ENCODE measurements around the gene ABHD12B. TPM values are rescaled to one million over a fixed set of nuclear protein-coding genes. Genes with fewer than 3 reads are reported as not detected.

ABHD12B gene
- total and polyA plus RNA-seq, 2 experiments from 2014 or later, result 9.0 to 52.8 TPM

- Histone ChIP-seq H3F3A (replicated peaks; ENCODE audit: low read depth) (no peaks in the 10 kb centered on the region), H3K4me1 (ENCODE audit: insufficient read depth) (peaks cover 29% of the 10 kb centered on the region), H4K20me1 (replicated peaks; ENCODE audit: insufficient read depth) (no peaks in the 10 kb centered on the region), H3K9me2 (ENCODE audit: insufficient read depth) (no peaks in the 10 kb centered on the region), H3K4me3 (no peak overlapping the region), H3K36me3 (ENCODE audit: insufficient read depth) (no peaks in the 10 kb centered on the region), H3K79me2 (replicated peaks; ENCODE audit: insufficient read depth) (no peaks in the 10 kb centered on the region), H3K27ac (ENCODE audit: low read depth) (no peak overlapping the region), H3K4me2 (no peak overlapping the region), H3K27me3 (ENCODE audit: insufficient read depth) (no peaks in the 10 kb centered on the region), H2AFZ (no peak overlapping the region)
- no peak overlapping the region for H3K4me3 Mint-ChIP-seq
- H3K9me3 Mint-ChIP-seq, result no peaks in the 10 kb centered on the region
- no peaks in the 10 kb centered on the region for H3K36me3 Mint-ChIP-seq (ENCODE audit: low read depth)
- H3K27me3 Mint-ChIP-seq (ENCODE audit: insufficient read depth, low read depth, poor library complexity), result peaks cover 2% of the 10 kb centered on the region
- peaks cover 24% of the 10 kb centered on the region; the same call in 2 of the 3 replicates for H3K4me1 Mint-ChIP-seq
- TF ChIP-seq EZH2 (IDR thresholded peaks at IDR 0.05; ENCODE audit: low read depth, unreplicated experiment) (no peak), ZNF331 (CRISPR knock-in tag; IDR thresholded peaks at IDR 0.05; ENCODE audit: low read depth) (no peak), STAT1 (IDR thresholded peaks at IDR 0.05; ENCODE audit: unreplicated experiment) (no peak), ZNF462 (CRISPR knock-in tag; IDR thresholded peaks at IDR 0.05) (no peak), POLR2AphosphoS5 (IDR thresholded peaks at IDR 0.05; ENCODE audit: low read depth) (no peak), CREB1 (CRISPR knock-in tag; IDR thresholded peaks at IDR 0.05; ENCODE audit: low read depth) (no peak)
- no peak for DNase-seq (ENCODE audit: low spot score)
- ATAC-seq, result no peak
- H3K27ac Mint-ChIP-seq, result no peak overlapping the region
These were observed 12.0 kb downstream of the ABHD12B start for GRCh38 chr14:50883827-50884197.

DNA sequence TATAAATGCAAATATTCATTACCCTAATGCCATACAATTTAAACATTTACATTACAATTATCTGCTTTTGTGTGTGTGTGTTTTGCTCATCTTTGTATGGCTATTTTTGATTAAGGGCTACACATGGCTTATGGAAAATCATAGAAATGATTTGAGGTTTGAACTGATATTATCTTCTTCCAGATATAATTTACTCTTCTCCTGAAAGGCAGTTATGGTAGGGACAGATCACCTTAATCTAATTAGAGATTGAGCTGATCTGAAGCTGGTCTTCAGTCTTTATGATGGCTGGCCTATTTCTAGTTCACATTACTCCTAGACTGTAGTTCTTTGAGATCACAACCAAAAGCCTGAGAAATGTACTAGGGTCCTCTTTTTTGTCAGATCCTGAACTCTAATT lies 15.6 kb downstream of the ABHD12B start:
- Mint-ChIP-seq H3K4me3 (no peak overlapping the region), H3K27me3 (ENCODE audit: insufficient read depth, low read depth, poor library complexity) (peaks cover 4% of the 10 kb centered on the region), H3K9me3 (no peaks in the 10 kb centered on the region), H3K27ac (no peak overlapping the region), H3K4me1 (peaks cover 30% of the 10 kb centered on the region), H3K36me3 (ENCODE audit: low read depth) (no peaks in the 10 kb centered on the region)
- H3K36me3 ChIP-seq (ENCODE audit: insufficient read depth), result no peaks in the 10 kb centered on the region
- ATAC-seq, result no peak
- no peaks in the 10 kb centered on the region for H3K27me3 ChIP-seq (ENCODE audit: insufficient read depth)
- H3K4me2 ChIP-seq, result no peak overlapping the region
- no peak overlapping the region for H3K27ac ChIP-seq (ENCODE audit: low read depth)
- no peaks in the 10 kb centered on the region for H3K79me2 ChIP-seq (replicated peaks; ENCODE audit: insufficient read depth)
- DNase-seq (ENCODE audit: low spot score), result no peak
- H3F3A ChIP-seq (replicated peaks; ENCODE audit: low read depth), result no peaks in the 10 kb centered on the region
- no peak overlapping the region for H2AFZ ChIP-seq
- H4K20me1 ChIP-seq (replicated peaks; ENCODE audit: insufficient read depth), result no peaks in the 10 kb centered on the region
- TF ChIP-seq JUNB (IDR thresholded peaks at IDR 0.05; ENCODE audit: unreplicated experiment) (no peak), ZNF331 (CRISPR knock-in tag; IDR thresholded peaks at IDR 0.05; ENCODE audit: low read depth) (no peak), CTCF (conservative IDR thresholded peaks at IDR 0.05; ENCODE audit: low read depth in 2 of 2) (no peak), NANOG (IDR thresholded peaks at IDR 0.05; ENCODE audit: borderline replicate concordance) (no peak), STAT1 (IDR thresholded peaks at IDR 0.05; ENCODE audit: unreplicated experiment) (no peak), ZNF114 (CRISPR knock-in tag; IDR thresholded peaks at IDR 0.05) (no peak), EZH2 (IDR thresholded peaks at IDR 0.05; ENCODE audit: low read depth, unreplicated experiment) (no peak), POLR2AphosphoS5 (IDR thresholded peaks at IDR 0.05; ENCODE audit: low read depth) (no peak), CREB1 (CRISPR knock-in tag; IDR thresholded peaks at IDR 0.05; ENCODE audit: low read depth) (no peak)
- TF ChIP-seq, protein P1, sequence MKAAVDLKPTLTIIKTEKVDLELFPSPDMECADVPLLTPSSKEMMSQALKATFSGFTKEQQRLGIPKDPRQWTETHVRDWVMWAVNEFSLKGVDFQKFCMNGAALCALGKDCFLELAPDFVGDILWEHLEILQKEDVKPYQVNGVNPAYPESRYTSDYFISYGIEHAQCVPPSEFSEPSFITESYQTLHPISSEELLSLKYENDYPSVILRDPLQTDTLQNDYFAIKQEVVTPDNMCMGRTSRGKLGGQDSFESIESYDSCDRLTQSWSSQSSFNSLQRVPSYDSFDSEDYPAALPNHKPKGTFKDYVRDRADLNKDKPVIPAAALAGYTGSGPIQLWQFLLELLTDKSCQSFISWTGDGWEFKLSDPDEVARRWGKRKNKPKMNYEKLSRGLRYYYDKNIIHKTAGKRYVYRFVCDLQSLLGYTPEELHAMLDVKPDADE (IDR thresholded peaks at IDR 0.05), result no peak
- H3K4me3 ChIP-seq, result no peak overlapping the region
- no peaks in the 10 kb centered on the region for H3K9me2 ChIP-seq (ENCODE audit: insufficient read depth)
- H3K4me1 ChIP-seq (ENCODE audit: insufficient read depth), result peaks cover 29% of the 10 kb centered on the region

Data from GM23338 (cell line).